ENCODE measurements around the gene UNC13A. TPM values are rescaled to one million over a fixed set of nuclear protein-coding genes. Genes with fewer than 3 reads are reported as not detected.

The UNC13A gene
- total and polyA plus RNA-seq, 2 donors (not counting 3 experiments of a cell fraction or from before 2014, with no cell fraction given): 0.04 to 0.09 TPM

DNA sequence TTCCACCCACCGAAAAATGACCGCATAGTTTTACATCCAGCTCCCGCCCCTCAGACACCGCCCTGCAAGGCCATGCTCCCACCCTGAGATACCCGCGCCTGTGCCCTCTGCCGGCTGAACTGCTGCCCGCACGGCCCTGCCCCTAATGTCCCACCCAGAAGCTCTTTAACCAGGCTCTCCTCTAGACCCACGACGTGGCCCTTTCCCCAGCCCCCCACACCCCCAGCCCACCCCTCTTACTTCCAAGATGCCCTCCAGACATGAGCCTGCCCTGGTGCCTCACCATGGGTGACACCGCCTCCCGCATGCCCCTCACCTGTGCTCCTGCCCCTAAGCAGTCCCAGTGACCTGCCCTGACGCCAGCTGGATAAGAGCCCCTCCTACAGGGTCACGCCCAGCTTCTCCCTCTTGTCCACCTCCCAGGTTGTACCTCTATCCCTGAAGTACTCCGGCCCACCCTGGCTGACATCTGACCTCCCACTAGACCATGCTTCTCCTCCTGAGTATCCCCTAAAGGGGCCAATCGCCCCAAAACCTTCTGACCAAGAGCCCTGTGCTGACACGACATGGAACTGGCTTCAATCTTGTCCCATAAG lies 81.5 kb downstream of the UNC13A start:
- no TSS peak for BruUV-seq (replicated peaks)
- Histone ChIP-seq H3K27me3 (ENCODE audit: control insufficient read depth in 2 of 2, insufficient read depth in 2 of 2, low read length in 2 of 2) (peaks cover 0 to 3% of the 10 kb centered on the region in 2 experiments), H3K9me1 (replicated peaks; ENCODE audit: control insufficient read depth, extremely low read depth, insufficient read depth, low read length) (no peaks in the 10 kb centered on the region), H4K20me1 (replicated peaks; ENCODE audit: control insufficient read depth, extremely low read depth, insufficient read depth, low read length) (no peaks in the 10 kb centered on the region), H3K4me3 (replicated peaks in 1 of 3; ENCODE audit: insufficient read depth in 1 of 3, low read depth in 1 of 3, low read length in 3 of 3) (no peak overlapping the region), H3K4me1 (ENCODE audit: control insufficient read depth, extremely low read depth, insufficient read depth, low read length) (no peaks in the 10 kb centered on the region), H3K9me3 (replicated peaks; ENCODE audit: control insufficient read depth, insufficient read depth, low read length) (no peaks in the 10 kb centered on the region), H3K36me3 (ENCODE audit: control insufficient read depth in 2 of 2, extremely low read depth in 1 of 2, insufficient read depth in 2 of 2, low read length in 2 of 2) (no peaks in the 10 kb centered on the region), H3K9ac (replicated peaks; ENCODE audit: extremely low read depth, insufficient read depth, low read length) (no peak overlapping the region), H2AFZ (ENCODE audit: low read depth, low read length) (peak overlapping the region; percentile 97), H3K79me2 (ENCODE audit: control insufficient read depth, insufficient read depth, low read length) (no peaks in the 10 kb centered on the region), H3K4me2 (ENCODE audit: insufficient read depth, low read length) (peak overlapping the region; percentile 32), H3K27ac (ENCODE audit: insufficient read depth, low read depth, low read length) (no peak overlapping the region)
- FAIRE-seq (no peak), DNase-seq (ENCODE audit: low read depth, low spot score) (no peak)
- intact Hi-C loops (cut with micrococcal nuclease): loop anchor here (2.0 kb wide), 1 partner anchor 160 kb away; no protein-coding TSS in a partner anchor
- POLR2A ChIA-PET: interaction anchor here (0.6 kb wide), 1 partner anchor 14 kb away, joined by 6 read pairs; no protein-coding TSS in a partner anchor
- dilution Hi-C loops (cut with MboI; ENCODE audit: extremely low pct_ligation_motif_present, low sequenced_read_pairs): no loop called here
- CTCF ChIA-PET: interaction anchor here (1.1 to 1.6 kb wide), 6 partner anchors 13 to 249 kb away, joined by 4 to 16 read pairs (median 5); no protein-coding TSS in a partner anchor
- TF ChIP-seq MAX (IDR thresholded peaks at IDR 0.05; ENCODE audit: insufficient read depth, insufficient read length) (no peak), GATA2 (IDR thresholded peaks at IDR 0.05; ENCODE audit: insufficient read depth, insufficient read length, low read depth, low read length) (no peak), MYC (IDR thresholded peaks at IDR 0.05; ENCODE audit: low read depth, low read length) (no peak), POLR2AphosphoS5 (IDR thresholded peaks at IDR 0.05; ENCODE audit: insufficient read depth, low read depth, low read length) (no peak), JUN (IDR thresholded peaks at IDR 0.05; ENCODE audit: borderline replicate concordance, insufficient read depth, insufficient read length, low read depth) (no peak), POLR2A (IDR thresholded peaks at IDR 0.05; ENCODE audit: low read depth, low read length) (no peak), FOS (IDR thresholded peaks at IDR 0.05; ENCODE audit: borderline replicate concordance, insufficient read depth, low read length) (no peak), EZH2 (IDR thresholded peaks at IDR 0.05; ENCODE audit: borderline replicate concordance, low read depth, low read length, severe bottlenecking) (no peak), CTCF (IDR thresholded peaks at IDR 0.05; ENCODE audit: extremely low read depth in 1 of 2, insufficient read depth in 1 of 2, low read depth in 1 of 2, low read length in 2 of 2) (no peak)

Data from endothelial cell of umbilical vein (primary cell).